IMR-90 (cell line): ENCODE data around the gene ARHGEF4. TPM values are rescaled to one million over a fixed set of nuclear protein-coding genes. Genes with fewer than 3 reads are reported as not detected.

Experiments
- ATAC-seq: fragments of 200-7000 bp; cut with Tn5 transposase; 2 replicates; pipeline ENCODE4 v1.9.1; 2020; ENCODE audit warnings: low read depth, mild to moderate bottlenecking, moderate library complexity
- BruUV-seq: library from RNA; stranded (reverse); fragments of 400-500 nt; replicated peaks from 2 replicates; lab custom pipeline; 2021; lab: Mats Ljungman, UMichigan
- CTCF ChIA-PET: fragments of 300-600 bp; formaldehyde crosslinking; extraction: SDS; loops from one replicate; lab custom pipeline; 2021; ENCODE audit warnings: antibody characterized with exemption; lab: Yijun Ruan, JAX
- POLR2A ChIA-PET: fragments of 300-600 bp; sonication (Branson Sonifier 250); formaldehyde crosslinking; loops from one replicate; lab custom pipeline; 2022; ENCODE audit warnings: antibody characterized with exemption; ENCODE audit not compliant: unreplicated experiment; lab: Charles Lee
- DNase-seq: peaks from one replicate; pipeline ENCODE4 v3.0.0; 2013
- H2AFZ ChIP-seq: replicated peaks from 2 replicates; pipeline ENCODE3; 2013; ENCODE audit warnings: low read length, mild to moderate bottlenecking; ENCODE audit not compliant: poor library complexity
- H2AK5ac ChIP-seq: 2 replicates; pipeline ENCODE4 v1.6.1; 2013; ENCODE audit warnings: low read depth, low read length, inconsistent platforms
- H2AK9ac ChIP-seq: replicated peaks from 2 replicates; pipeline ENCODE3; 2013; ENCODE audit warnings: mild to moderate bottlenecking, low read depth, low read length, moderate library complexity; ENCODE audit not compliant: poor library complexity
- H2BK120ac ChIP-seq: 2 replicates; pipeline ENCODE4 v1.6.1; 2013; ENCODE audit warnings: low read depth, low read length, inconsistent platforms
- H2BK15ac ChIP-seq: 3 replicates; pipeline ENCODE4 v1.6.1; 2013; ENCODE audit warnings: low read depth, low read length, inconsistent platforms
- H2BK20ac ChIP-seq: 2 replicates; pipeline ENCODE4 v1.6.1; 2013; ENCODE audit warnings: low read depth, mild to moderate bottlenecking, inconsistent platforms, low read length, moderate library complexity
- H2BK5ac ChIP-seq: 2 replicates; pipeline ENCODE4 v1.6.1; 2013; ENCODE audit warnings: mild to moderate bottlenecking, low read depth, low read length, inconsistent platforms; ENCODE audit not compliant: poor library complexity, severe bottlenecking
- H3K14ac ChIP-seq: replicated peaks from 2 replicates; pipeline ENCODE4 v1.6.1; 2013; ENCODE audit warnings: low read depth, low read length, inconsistent platforms
- H3K18ac ChIP-seq: 2 replicates; pipeline ENCODE4 v1.6.1; 2013; ENCODE audit warnings: low read depth, low read length, control low read depth
- H3K23ac ChIP-seq: 2 replicates; pipeline ENCODE4 v1.6.1; 2013; ENCODE audit warnings: low read depth, low read length, inconsistent platforms
- H3K27ac ChIP-seq: 2 replicates; pipeline ENCODE4 v1.5.1; 2013; ENCODE audit warnings: mild to moderate bottlenecking, control low read depth, low read length; ENCODE audit not compliant: insufficient read depth
- H3K27me3 ChIP-seq: 2 replicates; pipeline ENCODE4 v1.6.1; 2013; ENCODE audit warnings: low read length; ENCODE audit not compliant: control insufficient read depth, insufficient read depth
- H3K36me3 ChIP-seq: 2 replicates; pipeline ENCODE4 v1.6.1; 2013; ENCODE audit warnings: low read length, mixed read lengths; ENCODE audit not compliant: control insufficient read depth, insufficient read depth
- H3K4ac ChIP-seq: 2 replicates; pipeline ENCODE4 v1.6.1; 2013; ENCODE audit warnings: low read depth, low read length, inconsistent platforms
- H3K4me1 ChIP-seq: 2 replicates; pipeline ENCODE4 v1.6.1; 2013; ENCODE audit warnings: low read length, mixed read lengths; ENCODE audit not compliant: control insufficient read depth, insufficient read depth
- H3K4me2 ChIP-seq: 2 replicates; pipeline ENCODE4 v1.6.1; 2013; ENCODE audit warnings: low read depth, mild to moderate bottlenecking, control low read depth, low read length, moderate library complexity
- H3K4me3 ChIP-seq: 2 replicates; pipeline ENCODE4 v1.5.1; 2013; ENCODE audit warnings: low read depth, mild to moderate bottlenecking, control low read depth, low read length, moderate library complexity; ENCODE audit not compliant: insufficient read depth
- H3K56ac ChIP-seq: 2 replicates; pipeline ENCODE4 v1.6.1; 2013; ENCODE audit warnings: low read length, inconsistent platforms; ENCODE audit not compliant: insufficient read depth; ENCODE audit errors: extremely low read depth
- H3K79me1 ChIP-seq, 2 experiments: 2 replicates each; pipeline ENCODE4 v1.6.1; 2013; ENCODE audit warnings: low read length in 2 of 2, inconsistent platforms in 1 of 2, low read depth in 1 of 2
- H3K9ac ChIP-seq: 2 replicates; pipeline ENCODE4 v1.6.1; 2013; ENCODE audit warnings: low read depth, low read length, control low read depth
- H3K9me1 ChIP-seq: 2 replicates; pipeline ENCODE4 v1.6.1; 2013; ENCODE audit warnings: low read length, inconsistent platforms; ENCODE audit not compliant: insufficient read depth
- H3K9me3 ChIP-seq: 2 replicates; pipeline ENCODE4 v1.6.1; 2013; ENCODE audit warnings: low read length; ENCODE audit not compliant: control insufficient read depth, insufficient read depth
- H4K20me1 ChIP-seq: 2 replicates; pipeline ENCODE4 v1.6.1; 2013; ENCODE audit warnings: low read length, inconsistent platforms; ENCODE audit not compliant: insufficient read depth
- H4K5ac ChIP-seq: 2 replicates; pipeline ENCODE4 v1.6.1; 2013; ENCODE audit warnings: mild to moderate bottlenecking, low read depth, low read length, control low read depth
- H4K8ac ChIP-seq, 2 experiments: 2 replicates each; pipeline ENCODE4 v1.6.1; 2013; ENCODE audit warnings: low read depth in 2 of 2, low read length in 2 of 2, control low read depth in 1 of 2, inconsistent platforms in 1 of 2
- H4K91ac ChIP-seq: 2 replicates; pipeline ENCODE4 v1.6.1; 2013; ENCODE audit warnings: low read depth, low read length, inconsistent platforms; ENCODE audit not compliant: insufficient read depth
- CEBPB ChIP-seq: IDR thresholded peaks from 2 replicates; pipeline ENCODE4 v1.6.1; 2012; ENCODE audit warnings: low read depth, low read length, improper control_type of control experiment
- CHD1 ChIP-seq: IDR thresholded peaks from 2 replicates; pipeline ENCODE4 v1.6.1; 2012; ENCODE audit warnings: low read depth, low read length, improper control_type of control experiment
- FOS ChIP-seq: fragments of 150-350 bp; IDR thresholded peaks from 2 replicates; pipeline ENCODE4 v1.6.1; 2016; ENCODE audit warnings: low read depth, low read length
- MAZ ChIP-seq: IDR thresholded peaks from 2 replicates; pipeline ENCODE4 v1.6.1; 2012; ENCODE audit warnings: low read depth, mild to moderate bottlenecking, low read length, improper control_type of control experiment, moderate library complexity, borderline replicate concordance
- MXI1 ChIP-seq: IDR thresholded peaks from 2 replicates; pipeline ENCODE4 v1.6.1; 2012; ENCODE audit warnings: low read depth, mild to moderate bottlenecking, low read length, moderate library complexity, borderline replicate concordance
- NFE2L2 ChIP-seq: fragments of 150-350 bp; IDR thresholded peaks from 2 replicates; pipeline ENCODE4 v1.6.1; 2016; ENCODE audit warnings: low read depth, mild to moderate bottlenecking, low read length
- POLR2A ChIP-seq: IDR thresholded peaks from 2 replicates; pipeline ENCODE4 v1.6.1; 2012; ENCODE audit warnings: mild to moderate bottlenecking, low read depth, low read length
- SMC3 ChIP-seq: fragments of 150-350 bp; IDR thresholded peaks from 2 replicates; pipeline ENCODE4 v1.6.1; 2016; ENCODE audit warnings: low read depth, mild to moderate bottlenecking, antibody characterized with exemption, low read length, moderate library complexity
- USF2 ChIP-seq: fragments of 150-350 bp; IDR thresholded peaks from 2 replicates; pipeline ENCODE4 v1.6.1; 2017; ENCODE audit warnings: mild to moderate bottlenecking, antibody characterized with exemption, low read length, low read depth
- WGBS, 2 experiments: methylation state at CpG; one replicate each; pipeline versions ENCODE4 v1.1.5 to v1.1.7; 2013; ENCODE audit warnings: missing lambda C conversion rate in 2 of 2; ENCODE audit not compliant: insufficient read length in 1 of 2; ENCODE audit errors: extremely low coverage in 2 of 2; 5-methylcytosine and 5-hydroxymethylcytosine counted together
- dilution Hi-C: fragments of 300-500 bp; cut with HindIII; formaldehyde crosslinking; loops from one replicate; pipeline ENCODE4 v1.14.3; 2018; ENCODE audit warnings: low sequenced_read_pairs; ENCODE audit not compliant: unreplicated experiment
- in situ Hi-C: fragments of 300-500 bp; cut with MboI; formaldehyde crosslinking; loops from 3 replicates; pipeline ENCODE4 v1.14.3; 2019; ENCODE audit warnings: low sequenced_read_pairs, inconsistent platforms, mixed read lengths
- intact Hi-C: fragments of 100-400 bp; cut with micrococcal nuclease; formaldehyde crosslinking; loops from 2 replicates; pipeline ENCODE4 v1.10.0; 2022
- polyA plus RNA-seq, 3 experiments: library from polyadenylated mRNA; depleted of rRNA; stranded (reverse); fragments of >200 nt; gene quantifications; 2 replicates each; pipeline ENCODE4 v1.2.3, GENCODE V29; 2012; ENCODE audit warnings: low replicate concordance in 1 of 3
- total RNA-seq: library from RNA; depleted of rRNA; stranded (reverse); fragments of >200 nt; gene quantifications from 2 replicates; pipeline ENCODE4 v1.2.3, GENCODE V29; 2012
- TF ChIP-seq, protein P1 (sequence below): conservative IDR thresholded peaks from 2 replicates; pipeline ENCODE4 v1.5.1; 2012; ENCODE audit warnings: mild to moderate bottlenecking, low read depth, low read length, improper control_type of control experiment
- TF ChIP-seq, protein P2 (sequence below): fragments of 150-350 bp; IDR thresholded peaks from 2 replicates; pipeline ENCODE4 v1.6.1; 2016; ENCODE audit warnings: low read depth, mild to moderate bottlenecking, low read length, moderate library complexity, borderline replicate concordance

ARHGEF4 gene
- total and polyA plus RNA-seq, 2 of the 4 experiments (the other 2 are of a cell fraction): 2.7 to 5.0 TPM

GRCh38 chr2:131036269-131036668, 199.6 kb downstream of the ARHGEF4 start:
- peaks cover 24% of the 10 kb centered on the region; the same call in 1 of the 2 replicates for H3K27me3 ChIP-seq
- no peak overlapping the region for H3K9ac ChIP-seq
- H3K4me2 ChIP-seq: no peak overlapping the region
- no TSS peak for BruUV-seq
- H2BK120ac ChIP-seq: no peak overlapping the region
- no peak overlapping the region for H4K5ac ChIP-seq
- H2AK5ac ChIP-seq: no peak overlapping the region
- H3K4me1 ChIP-seq: no peaks in the 10 kb centered on the region
- H3K4ac ChIP-seq: no peak overlapping the region
- WGBS, 2 experiments: no CpG with 5 or more reads among the region's 6 CpGs
- no peaks in the 10 kb centered on the region for H3K9me1 ChIP-seq
- intact Hi-C loops: no loop called here
- DNase-seq: no peak
- no peaks in the 10 kb centered on the region for H3K79me1 ChIP-seq
- dilution Hi-C loops: no loop called here
- H3K9me3 ChIP-seq: no peaks in the 10 kb centered on the region
- TF ChIP-seq POLR2A (no peak), FOS (no peak), USF2 (no peak), SMC3 (no peak), NFE2L2 (no peak), CEBPB (no peak), MAZ (no peak), CHD1 (no peak), MXI1 (no peak)
- TF ChIP-seq, protein P1, sequence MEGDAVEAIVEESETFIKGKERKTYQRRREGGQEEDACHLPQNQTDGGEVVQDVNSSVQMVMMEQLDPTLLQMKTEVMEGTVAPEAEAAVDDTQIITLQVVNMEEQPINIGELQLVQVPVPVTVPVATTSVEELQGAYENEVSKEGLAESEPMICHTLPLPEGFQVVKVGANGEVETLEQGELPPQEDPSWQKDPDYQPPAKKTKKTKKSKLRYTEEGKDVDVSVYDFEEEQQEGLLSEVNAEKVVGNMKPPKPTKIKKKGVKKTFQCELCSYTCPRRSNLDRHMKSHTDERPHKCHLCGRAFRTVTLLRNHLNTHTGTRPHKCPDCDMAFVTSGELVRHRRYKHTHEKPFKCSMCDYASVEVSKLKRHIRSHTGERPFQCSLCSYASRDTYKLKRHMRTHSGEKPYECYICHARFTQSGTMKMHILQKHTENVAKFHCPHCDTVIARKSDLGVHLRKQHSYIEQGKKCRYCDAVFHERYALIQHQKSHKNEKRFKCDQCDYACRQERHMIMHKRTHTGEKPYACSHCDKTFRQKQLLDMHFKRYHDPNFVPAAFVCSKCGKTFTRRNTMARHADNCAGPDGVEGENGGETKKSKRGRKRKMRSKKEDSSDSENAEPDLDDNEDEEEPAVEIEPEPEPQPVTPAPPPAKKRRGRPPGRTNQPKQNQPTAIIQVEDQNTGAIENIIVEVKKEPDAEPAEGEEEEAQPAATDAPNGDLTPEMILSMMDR: no peak
- TF ChIP-seq, protein P2, sequence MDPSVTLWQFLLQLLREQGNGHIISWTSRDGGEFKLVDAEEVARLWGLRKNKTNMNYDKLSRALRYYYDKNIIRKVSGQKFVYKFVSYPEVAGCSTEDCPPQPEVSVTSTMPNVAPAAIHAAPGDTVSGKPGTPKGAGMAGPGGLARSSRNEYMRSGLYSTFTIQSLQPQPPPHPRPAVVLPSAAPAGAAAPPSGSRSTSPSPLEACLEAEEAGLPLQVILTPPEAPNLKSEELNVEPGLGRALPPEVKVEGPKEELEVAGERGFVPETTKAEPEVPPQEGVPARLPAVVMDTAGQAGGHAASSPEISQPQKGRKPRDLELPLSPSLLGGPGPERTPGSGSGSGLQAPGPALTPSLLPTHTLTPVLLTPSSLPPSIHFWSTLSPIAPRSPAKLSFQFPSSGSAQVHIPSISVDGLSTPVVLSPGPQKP: no peak
- ChIA-PET CTCF (no interaction called here), POLR2A (no interaction called here)
- no peak overlapping the region for H2AFZ ChIP-seq
- in situ Hi-C loops: no loop called here
- no peak overlapping the region for H3K18ac ChIP-seq
- no peak overlapping the region for H2BK20ac ChIP-seq
- no peak overlapping the region for H4K8ac ChIP-seq
- no peak overlapping the region for H4K91ac ChIP-seq
- H3K23ac ChIP-seq: no peak overlapping the region
- no peak overlapping the region for H3K27ac ChIP-seq
- no peaks in the 10 kb centered on the region; the same call in 1 of the 2 replicates for H4K20me1 ChIP-seq
- H3K14ac ChIP-seq: no peak overlapping the region
- H3K36me3 ChIP-seq: no peaks in the 10 kb centered on the region
- ATAC-seq: no peak
- H3K56ac ChIP-seq: no peak overlapping the region
- no peak overlapping the region for H2BK15ac ChIP-seq
- no peak overlapping the region for H2BK5ac ChIP-seq
- no peak overlapping the region for H2AK9ac ChIP-seq
- no peak overlapping the region for H3K4me3 ChIP-seq
